Epithelial cell of esophagus (primary cell): Measurements from ENCODE around the gene CAMK2B.
A peak's percentile ranks its signal among the peaks of the same experiment; 100 is the strongest.
"Not testable (repeated sequence)": the region's sequence is repeated elsewhere in the genome, so short reads cannot be mapped to it uniquely, and the experiment has no call there.

Experiments
- DNase-seq: peaks from one replicate; pipeline ENCODE4 v3.0.0; 2010; ENCODE audit warnings: low read depth
- H3K4me3 ChIP-seq: 2 replicates; pipeline ENCODE4 v1.5.1; 2011; ENCODE audit warnings: mild to moderate bottlenecking, low read length, control low read depth
- TF ChIP-seq, protein P1 (sequence below): IDR thresholded peaks from 2 replicates; pipeline ENCODE4 v1.5.1; 2011; ENCODE audit warnings: low read depth, mild to moderate bottlenecking, low read length, control low read depth, inconsistent platforms; ENCODE audit not compliant: insufficient read depth; ENCODE audit errors: missing control alignments

CAMK2B gene

DNA sequence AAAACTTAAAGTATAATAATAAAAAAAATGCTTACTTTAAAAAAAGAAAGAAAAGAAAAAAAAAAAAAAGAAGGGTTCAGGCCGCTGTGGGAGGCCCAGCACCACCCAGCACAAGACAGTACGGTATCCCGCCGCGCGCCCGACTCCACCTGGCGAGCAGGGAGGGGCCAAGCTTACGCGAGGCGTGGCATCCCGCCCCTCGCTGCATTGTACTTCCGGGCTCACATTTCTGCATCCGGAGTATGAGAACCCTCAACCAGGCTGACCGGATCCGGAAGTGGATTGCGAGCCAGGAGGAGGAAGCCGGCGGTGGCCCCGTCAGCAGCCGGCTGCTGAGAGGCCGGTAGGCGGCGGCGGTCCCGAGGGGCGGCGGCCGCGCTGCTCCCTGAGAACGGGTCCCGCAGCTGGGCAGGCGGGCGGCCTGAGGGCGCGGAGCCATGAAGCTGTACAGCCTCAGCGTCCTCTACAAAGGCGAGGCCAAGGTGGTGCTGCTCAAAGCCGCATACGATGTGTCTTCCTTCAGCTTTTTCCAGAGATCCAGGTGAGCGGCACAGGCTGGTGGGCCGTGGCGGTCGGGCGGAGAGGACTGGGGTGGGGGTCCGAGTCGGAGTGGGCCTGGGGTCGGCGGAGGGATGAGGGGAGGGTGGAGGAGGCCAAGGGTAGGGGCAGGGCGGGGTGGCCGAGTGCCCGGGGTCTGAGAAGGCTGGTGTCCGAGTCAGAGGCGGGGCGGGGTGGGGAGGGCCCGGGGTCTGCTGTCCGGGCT, 124.5 kb downstream of the CAMK2B start, which contains the start of gene YKT6:
YKT6 (plus strand) TSS at position 280 of the 763 bp plus-strand sequence; CDS start at position 438, 158 bp downstream.
- DNase-seq = peak; percentile 98
- TF ChIP-seq, protein P1, sequence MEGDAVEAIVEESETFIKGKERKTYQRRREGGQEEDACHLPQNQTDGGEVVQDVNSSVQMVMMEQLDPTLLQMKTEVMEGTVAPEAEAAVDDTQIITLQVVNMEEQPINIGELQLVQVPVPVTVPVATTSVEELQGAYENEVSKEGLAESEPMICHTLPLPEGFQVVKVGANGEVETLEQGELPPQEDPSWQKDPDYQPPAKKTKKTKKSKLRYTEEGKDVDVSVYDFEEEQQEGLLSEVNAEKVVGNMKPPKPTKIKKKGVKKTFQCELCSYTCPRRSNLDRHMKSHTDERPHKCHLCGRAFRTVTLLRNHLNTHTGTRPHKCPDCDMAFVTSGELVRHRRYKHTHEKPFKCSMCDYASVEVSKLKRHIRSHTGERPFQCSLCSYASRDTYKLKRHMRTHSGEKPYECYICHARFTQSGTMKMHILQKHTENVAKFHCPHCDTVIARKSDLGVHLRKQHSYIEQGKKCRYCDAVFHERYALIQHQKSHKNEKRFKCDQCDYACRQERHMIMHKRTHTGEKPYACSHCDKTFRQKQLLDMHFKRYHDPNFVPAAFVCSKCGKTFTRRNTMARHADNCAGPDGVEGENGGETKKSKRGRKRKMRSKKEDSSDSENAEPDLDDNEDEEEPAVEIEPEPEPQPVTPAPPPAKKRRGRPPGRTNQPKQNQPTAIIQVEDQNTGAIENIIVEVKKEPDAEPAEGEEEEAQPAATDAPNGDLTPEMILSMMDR = peak; percentile 40
- peak within 1 kb of the TSS; percentile 63 for H3K4me3 ChIP-seq

DNA sequence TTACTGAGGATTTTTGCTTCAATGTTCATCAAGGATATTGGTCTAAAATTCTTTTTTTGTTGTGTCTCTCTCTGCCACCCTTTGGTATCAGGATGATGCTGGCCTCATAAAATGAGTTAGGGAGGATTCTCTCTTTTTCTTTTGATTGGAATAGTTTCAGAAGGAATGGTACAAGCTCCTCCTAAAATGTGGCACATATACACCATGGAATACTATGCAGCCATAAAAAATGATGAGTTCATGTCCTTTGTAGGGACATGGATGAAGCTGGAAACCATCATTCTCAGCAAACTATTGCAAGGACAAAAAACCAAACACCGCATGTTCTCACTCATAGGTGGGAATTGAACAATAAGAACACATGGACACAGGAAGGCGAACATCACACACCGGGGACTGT, 125.2 kb downstream of the CAMK2B start:
- not testable (repeated sequence) for H3K4me3 ChIP-seq, DNase-seq

DNA sequence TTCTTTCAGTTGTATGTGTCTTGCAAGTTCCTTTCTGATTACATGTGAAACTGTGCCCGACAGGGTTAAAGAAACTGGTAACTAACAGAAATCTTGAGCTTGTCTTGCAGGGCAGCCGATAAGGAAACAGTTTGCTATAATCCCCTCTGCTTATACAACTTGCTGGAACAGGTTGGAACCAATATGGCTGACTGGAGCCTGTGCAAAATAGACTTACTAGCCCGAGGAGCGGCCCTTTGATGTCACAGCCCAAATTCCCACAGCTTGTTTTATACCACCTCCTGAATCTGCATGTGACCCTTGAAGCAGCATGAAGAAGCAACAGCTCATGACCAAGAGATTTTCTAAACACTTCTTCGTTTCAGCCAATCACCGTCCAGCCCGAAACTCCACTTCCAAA, 127.9 kb downstream of the CAMK2B start:
- TF ChIP-seq, protein P1 = no peak
- no peak overlapping the region for H3K4me3 ChIP-seq
- DNase-seq = no peak

- peak; percentile 58 for DNase-seq
- no peak overlapping the region for H3K4me3 ChIP-seq
- TF ChIP-seq, protein P1 = peak; percentile 64
Observed at GRCh38 chr7:44196450-44196872, 128.9 kb downstream of the CAMK2B start.

DNA sequence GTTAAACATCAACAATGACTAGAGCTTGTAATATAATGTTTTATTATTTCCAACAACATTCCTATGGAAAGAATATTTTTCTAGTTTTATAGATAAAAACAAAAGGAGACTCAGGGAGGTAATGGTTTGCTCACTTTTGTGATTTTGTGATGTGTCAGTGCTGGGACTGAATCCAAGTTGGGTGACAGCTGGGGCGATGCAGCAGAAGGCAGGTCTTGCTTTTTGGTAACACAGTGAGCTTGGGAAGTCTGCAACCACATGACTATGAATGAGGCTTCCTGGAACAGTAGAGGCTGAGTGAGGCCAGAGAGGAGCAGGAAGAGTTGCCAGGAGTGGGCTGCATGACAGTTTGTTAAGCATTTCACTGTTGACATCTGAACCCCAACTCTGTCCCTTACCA, 129.5 kb downstream of the CAMK2B start:
- TF ChIP-seq, protein P1 = no peak
- DNase-seq = peak; percentile 29
- H3K4me3 ChIP-seq = no peak overlapping the region

GRCh38 chr7:44194562-44195145, 130.7 kb downstream of the CAMK2B start:
- TF ChIP-seq, protein P1 = no peak
- no peak overlapping the region for H3K4me3 ChIP-seq
- no peak for DNase-seq

DNA sequence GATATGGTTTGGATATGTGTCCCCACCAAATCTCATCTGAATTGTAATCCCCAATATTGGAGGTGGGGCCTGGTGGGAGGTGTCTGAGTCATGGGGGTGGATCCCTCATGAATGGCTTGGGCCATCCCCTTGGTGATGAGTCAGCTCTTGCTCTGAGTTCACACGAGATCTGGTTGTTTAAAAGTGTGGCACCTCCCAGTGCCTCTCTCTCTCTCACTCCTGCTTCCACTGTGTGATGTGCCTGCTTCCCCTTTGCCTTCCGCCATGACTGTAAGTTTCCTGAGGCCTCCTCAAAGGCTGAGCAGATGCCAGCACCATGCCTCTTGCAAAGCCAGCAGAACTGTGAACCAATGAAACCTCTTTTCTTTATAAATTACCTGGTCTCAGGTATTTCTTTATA, 131.3 kb downstream of the CAMK2B start:
- TF ChIP-seq, protein P1 = no peak
- peak; percentile 46 for DNase-seq
- no peak overlapping the region for H3K4me3 ChIP-seq
